ENCODE measurements around the gene STK38.
"Not testable (repeated sequence)": the region's sequence is repeated elsewhere in the genome, so short reads cannot be mapped to it uniquely, and the experiment has no call there.

Gene STK38

DNA sequence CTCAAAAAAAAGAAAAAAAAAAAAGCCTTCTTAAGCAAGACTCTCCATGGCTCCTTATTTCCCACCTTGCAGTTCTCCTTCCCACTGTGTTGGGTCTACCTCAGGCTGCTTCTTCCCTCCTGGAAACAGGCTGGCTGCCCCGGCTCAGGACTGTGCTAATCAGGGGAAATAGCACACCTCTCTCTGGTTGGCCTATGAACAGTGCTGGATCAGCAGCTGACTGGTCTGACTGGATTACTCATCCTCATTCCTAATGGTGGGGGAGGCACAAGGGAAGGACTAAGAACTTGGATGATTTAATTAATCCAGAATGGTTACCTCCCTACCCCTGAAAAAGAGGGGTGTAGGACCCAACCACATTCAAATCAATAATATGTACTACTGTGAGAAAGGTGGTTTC is 43.0 kb upstream of the STK38 start:
- Histone ChIP-seq H4K20me1 (ENCODE audit: insufficient read depth, low read length) (peaks cover 6% of the 10 kb centered on the region; the same call in 1 of the 2 replicates), H3K27me3 (ENCODE audit: insufficient read depth, low read length, poor library complexity) (no peaks in the 10 kb centered on the region), H3K4me2 (ENCODE audit: insufficient read depth, low read length) (no peak overlapping the region), H3K9ac (ENCODE audit: low read depth, low read length) (no peak overlapping the region), H3K9me3 (ENCODE audit: insufficient read depth, low read length, severe bottlenecking) (no peaks in the 10 kb centered on the region), H3K4me1 (ENCODE audit: insufficient read depth, low read length) (peaks cover 25% of the 10 kb centered on the region), H3K4me3 (ENCODE audit: low read depth in 1 of 2, low read length in 2 of 2) (no peak overlapping the region), H3K27ac (ENCODE audit: low read length) (no peak overlapping the region), H2AFZ (ENCODE audit: low read depth, low read length) (no peak overlapping the region), H3K79me2 (ENCODE audit: insufficient read depth, low read length) (peaks cover 30% of the 10 kb centered on the region), H3K36me3 (ENCODE audit: insufficient read depth, low read length) (peaks cover 7% of the 10 kb centered on the region)
- no peak for ATAC-seq (ENCODE audit: insufficient read depth, low read depth)
- DNase-seq, result no peak
- TF ChIP-seq, protein P1, sequence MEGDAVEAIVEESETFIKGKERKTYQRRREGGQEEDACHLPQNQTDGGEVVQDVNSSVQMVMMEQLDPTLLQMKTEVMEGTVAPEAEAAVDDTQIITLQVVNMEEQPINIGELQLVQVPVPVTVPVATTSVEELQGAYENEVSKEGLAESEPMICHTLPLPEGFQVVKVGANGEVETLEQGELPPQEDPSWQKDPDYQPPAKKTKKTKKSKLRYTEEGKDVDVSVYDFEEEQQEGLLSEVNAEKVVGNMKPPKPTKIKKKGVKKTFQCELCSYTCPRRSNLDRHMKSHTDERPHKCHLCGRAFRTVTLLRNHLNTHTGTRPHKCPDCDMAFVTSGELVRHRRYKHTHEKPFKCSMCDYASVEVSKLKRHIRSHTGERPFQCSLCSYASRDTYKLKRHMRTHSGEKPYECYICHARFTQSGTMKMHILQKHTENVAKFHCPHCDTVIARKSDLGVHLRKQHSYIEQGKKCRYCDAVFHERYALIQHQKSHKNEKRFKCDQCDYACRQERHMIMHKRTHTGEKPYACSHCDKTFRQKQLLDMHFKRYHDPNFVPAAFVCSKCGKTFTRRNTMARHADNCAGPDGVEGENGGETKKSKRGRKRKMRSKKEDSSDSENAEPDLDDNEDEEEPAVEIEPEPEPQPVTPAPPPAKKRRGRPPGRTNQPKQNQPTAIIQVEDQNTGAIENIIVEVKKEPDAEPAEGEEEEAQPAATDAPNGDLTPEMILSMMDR (IDR thresholded peaks at IDR 0.05; ENCODE audit: borderline replicate concordance, extremely low read depth, low read length, poor library complexity, severe bottlenecking), result no peak

DNA sequence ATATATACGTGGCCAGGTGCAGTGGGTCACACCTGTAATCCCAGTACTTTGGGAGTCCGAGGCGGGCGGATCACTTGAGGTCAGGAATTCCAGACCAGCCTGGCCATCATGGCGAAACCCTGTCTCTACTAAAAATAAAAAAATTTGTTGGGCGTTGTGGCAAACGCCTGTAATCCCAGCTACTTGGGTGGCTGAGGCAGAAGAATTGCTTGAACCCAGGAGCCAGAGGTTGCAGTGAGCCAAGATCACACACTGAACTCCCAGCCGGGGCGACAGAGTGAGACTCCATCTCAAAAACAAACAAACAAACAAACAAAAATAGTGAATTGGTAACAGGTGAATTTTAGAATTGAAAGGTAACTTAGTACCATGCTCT is 41.7 kb upstream of the STK38 start:
- H3K36me3 ChIP-seq (ENCODE audit: insufficient read depth, low read length); H2AFZ ChIP-seq (ENCODE audit: low read depth, low read length); H3K27ac ChIP-seq (ENCODE audit: low read length); DNase-seq; H3K4me3 ChIP-seq (ENCODE audit: low read depth in 1 of 2, low read length in 2 of 2); H4K20me1 ChIP-seq (ENCODE audit: insufficient read depth, low read length); H3K4me2 ChIP-seq (ENCODE audit: insufficient read depth, low read length); H3K9ac ChIP-seq (ENCODE audit: low read depth, low read length); H3K27me3 ChIP-seq (ENCODE audit: insufficient read depth, low read length, poor library complexity); H3K9me3 ChIP-seq (ENCODE audit: insufficient read depth, low read length, severe bottlenecking); ATAC-seq (ENCODE audit: insufficient read depth, low read depth): not testable (repeated sequence)
- peaks cover 25% of the 10 kb centered on the region for H3K4me1 ChIP-seq (ENCODE audit: insufficient read depth, low read length)
- H3K79me2 ChIP-seq (ENCODE audit: insufficient read depth, low read length), result peaks cover 19% of the 10 kb centered on the region

DNA sequence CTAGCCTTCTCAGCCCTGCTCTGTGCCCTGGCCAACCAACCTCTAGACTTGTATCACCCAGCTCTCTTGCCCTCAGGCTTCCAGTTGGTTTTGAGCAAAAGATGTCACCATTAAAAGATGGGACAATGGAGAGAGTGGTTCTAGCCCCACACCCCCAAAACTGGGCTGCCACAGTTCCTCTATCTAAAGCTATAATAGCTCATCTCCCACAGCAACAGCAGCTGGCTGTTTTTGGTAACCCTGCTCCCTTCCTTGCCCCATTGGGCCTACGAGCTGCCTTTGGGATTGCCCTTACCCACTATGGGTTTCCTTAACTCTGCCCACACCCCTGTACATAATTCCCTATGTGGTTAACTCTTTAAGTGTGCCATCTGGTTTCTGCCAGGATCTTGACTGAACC is 39.3 kb upstream of the STK38 start:
- Histone ChIP-seq H4K20me1 (ENCODE audit: insufficient read depth, low read length) (no peaks in the 10 kb centered on the region), H3K4me1 (ENCODE audit: insufficient read depth, low read length) (0 out of 2 replicates have a peak, but pooled peaks cover 3% of the 10 kb centered on the region), H3K9me3 (ENCODE audit: insufficient read depth, low read length, severe bottlenecking) (no peaks in the 10 kb centered on the region), H3K4me3 (ENCODE audit: low read depth in 1 of 2, low read length in 2 of 2) (no peak overlapping the region), H3K9ac (ENCODE audit: low read depth, low read length) (no peak overlapping the region), H2AFZ (ENCODE audit: low read depth, low read length) (no peak overlapping the region), H3K36me3 (ENCODE audit: insufficient read depth, low read length) (no peaks in the 10 kb centered on the region), H3K27me3 (ENCODE audit: insufficient read depth, low read length, poor library complexity) (no peaks in the 10 kb centered on the region), H3K79me2 (ENCODE audit: insufficient read depth, low read length) (no peaks in the 10 kb centered on the region), H3K4me2 (ENCODE audit: insufficient read depth, low read length) (no peak overlapping the region), H3K27ac (ENCODE audit: low read length) (no peak overlapping the region)
- ATAC-seq (ENCODE audit: insufficient read depth, low read depth) (no peak), DNase-seq (no peak)
- TF ChIP-seq, protein P1 (IDR thresholded peaks at IDR 0.05; ENCODE audit: borderline replicate concordance, extremely low read depth, low read length, poor library complexity, severe bottlenecking), result no peak
- no peak for TF ChIP-seq EZH2 (IDR thresholded peaks at IDR 0.05; ENCODE audit: borderline replicate concordance, low read depth, low read length, severe bottlenecking)

- Histone ChIP-seq H4K20me1 (ENCODE audit: insufficient read depth, low read length) (no peaks in the 10 kb centered on the region), H3K4me2 (ENCODE audit: insufficient read depth, low read length) (no peak overlapping the region), H3K36me3 (ENCODE audit: insufficient read depth, low read length) (no peaks in the 10 kb centered on the region), H3K9me3 (ENCODE audit: insufficient read depth, low read length, severe bottlenecking) (no peaks in the 10 kb centered on the region), H3K79me2 (ENCODE audit: insufficient read depth, low read length) (no peaks in the 10 kb centered on the region), H3K9ac (ENCODE audit: low read depth, low read length) (no peak overlapping the region), H3K4me1 (ENCODE audit: insufficient read depth, low read length) (0 out of 2 replicates have a peak, but pooled peaks cover 5% of the 10 kb centered on the region), H2AFZ (ENCODE audit: low read depth, low read length) (no peak overlapping the region), H3K27ac (ENCODE audit: low read length) (no peak overlapping the region), H3K27me3 (ENCODE audit: insufficient read depth, low read length, poor library complexity) (no peaks in the 10 kb centered on the region), H3K4me3 (ENCODE audit: low read depth in 1 of 2, low read length in 2 of 2) (no peak overlapping the region)
- TF ChIP-seq EZH2 (IDR thresholded peaks at IDR 0.05; ENCODE audit: borderline replicate concordance, low read depth, low read length, severe bottlenecking), result no peak
- TF ChIP-seq, protein P1 (IDR thresholded peaks at IDR 0.05; ENCODE audit: borderline replicate concordance, extremely low read depth, low read length, poor library complexity, severe bottlenecking), result no peak
- DNase-seq (no peak), ATAC-seq (ENCODE audit: insufficient read depth, low read depth) (no peak)
Observed at GRCh38 chr6:36581716-36582115, 34.4 kb upstream of the STK38 start.
